A549 (cell line): Measurements from ENCODE around the gene IREB2.

Source experiments
- RCOR1 ChIP-seq: fragments of 150-350 bp; IDR thresholded peaks from 2 replicates; pipeline ENCODE4 v1.6.1; 2014; ENCODE audit warnings: antibody characterized with exemption, low read length, low read depth
- SREBF2 ChIP-seq: fragments of 450-650 bp; IDR thresholded peaks from 2 replicates; pipeline ENCODE4 v1.6.1; 2014; ENCODE audit warnings: mild to moderate bottlenecking, moderate library complexity
- TF ChIP-seq, protein P1 (sequence below): fragments of >200 bp; sonication (Bioruptor Twin); formaldehyde crosslinking; IDR thresholded peaks from 3 replicates; pipeline ENCODE4 v1.5.1; 2016
- TF ChIP-seq, protein P2 (sequence below): fragments of >200 bp; sonication (Bioruptor Twin); formaldehyde crosslinking; IDR thresholded peaks from 3 replicates; pipeline ENCODE4 v1.6.1; 2016
- TF ChIP-seq, protein P3 (sequence below): fragments of 450-650 bp; IDR thresholded peaks from 2 replicates; pipeline ENCODE4 v1.6.1; 2014; ENCODE audit warnings: antibody characterized with exemption

DNA sequence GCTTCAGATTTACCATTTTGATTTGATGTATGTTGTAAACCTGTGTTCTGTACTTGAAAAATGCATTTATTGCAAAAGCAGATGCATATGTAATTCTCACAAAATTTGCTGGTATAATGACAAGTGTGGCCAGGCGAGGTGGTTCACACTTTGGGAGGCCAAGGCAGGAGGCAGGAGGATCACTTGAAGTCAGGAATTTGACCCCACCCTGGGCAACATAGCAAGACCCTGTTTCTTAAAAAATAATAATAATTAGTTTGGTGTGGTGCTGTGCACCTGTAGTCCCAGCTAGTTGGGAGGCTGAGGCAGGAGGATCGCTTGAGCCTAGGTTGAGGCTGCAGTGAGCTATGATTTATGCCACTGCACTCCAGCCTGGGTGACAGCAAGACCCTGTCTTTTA is 64.6 kb downstream of the IREB2 start:
- TF ChIP-seq RCOR1 (no peak), SREBF2 (no peak)
- TF ChIP-seq, protein P1, sequence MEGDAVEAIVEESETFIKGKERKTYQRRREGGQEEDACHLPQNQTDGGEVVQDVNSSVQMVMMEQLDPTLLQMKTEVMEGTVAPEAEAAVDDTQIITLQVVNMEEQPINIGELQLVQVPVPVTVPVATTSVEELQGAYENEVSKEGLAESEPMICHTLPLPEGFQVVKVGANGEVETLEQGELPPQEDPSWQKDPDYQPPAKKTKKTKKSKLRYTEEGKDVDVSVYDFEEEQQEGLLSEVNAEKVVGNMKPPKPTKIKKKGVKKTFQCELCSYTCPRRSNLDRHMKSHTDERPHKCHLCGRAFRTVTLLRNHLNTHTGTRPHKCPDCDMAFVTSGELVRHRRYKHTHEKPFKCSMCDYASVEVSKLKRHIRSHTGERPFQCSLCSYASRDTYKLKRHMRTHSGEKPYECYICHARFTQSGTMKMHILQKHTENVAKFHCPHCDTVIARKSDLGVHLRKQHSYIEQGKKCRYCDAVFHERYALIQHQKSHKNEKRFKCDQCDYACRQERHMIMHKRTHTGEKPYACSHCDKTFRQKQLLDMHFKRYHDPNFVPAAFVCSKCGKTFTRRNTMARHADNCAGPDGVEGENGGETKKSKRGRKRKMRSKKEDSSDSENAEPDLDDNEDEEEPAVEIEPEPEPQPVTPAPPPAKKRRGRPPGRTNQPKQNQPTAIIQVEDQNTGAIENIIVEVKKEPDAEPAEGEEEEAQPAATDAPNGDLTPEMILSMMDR, result no peak
- TF ChIP-seq, protein P2, sequence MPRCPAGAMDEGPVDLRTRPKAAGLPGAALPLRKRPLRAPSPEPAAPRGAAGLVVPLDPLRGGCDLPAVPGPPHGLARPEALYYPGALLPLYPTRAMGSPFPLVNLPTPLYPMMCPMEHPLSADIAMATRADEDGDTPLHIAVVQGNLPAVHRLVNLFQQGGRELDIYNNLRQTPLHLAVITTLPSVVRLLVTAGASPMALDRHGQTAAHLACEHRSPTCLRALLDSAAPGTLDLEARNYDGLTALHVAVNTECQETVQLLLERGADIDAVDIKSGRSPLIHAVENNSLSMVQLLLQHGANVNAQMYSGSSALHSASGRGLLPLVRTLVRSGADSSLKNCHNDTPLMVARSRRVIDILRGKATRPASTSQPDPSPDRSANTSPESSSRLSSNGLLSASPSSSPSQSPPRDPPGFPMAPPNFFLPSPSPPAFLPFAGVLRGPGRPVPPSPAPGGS, result no peak
- TF ChIP-seq, protein P3, sequence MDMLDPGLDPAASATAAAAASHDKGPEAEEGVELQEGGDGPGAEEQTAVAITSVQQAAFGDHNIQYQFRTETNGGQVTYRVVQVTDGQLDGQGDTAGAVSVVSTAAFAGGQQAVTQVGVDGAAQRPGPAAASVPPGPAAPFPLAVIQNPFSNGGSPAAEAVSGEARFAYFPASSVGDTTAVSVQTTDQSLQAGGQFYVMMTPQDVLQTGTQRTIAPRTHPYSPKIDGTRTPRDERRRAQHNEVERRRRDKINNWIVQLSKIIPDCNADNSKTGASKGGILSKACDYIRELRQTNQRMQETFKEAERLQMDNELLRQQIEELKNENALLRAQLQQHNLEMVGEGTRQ, result no peak
